Kidney epithelial cell (primary cell): ENCODE measurements around the gene UCK2. TPM values are rescaled to one million over a fixed set of nuclear protein-coding genes. Genes with fewer than 3 reads are reported as not detected.

Source experiments
- DNase-seq: peaks from one replicate; pipeline ENCODE4 v3.0.0-alpha.2; 2010; ENCODE audit warnings: low read depth
- H3K27me3 ChIP-seq: 2 replicates; pipeline ENCODE4 v1.6.0; 2011; ENCODE audit warnings: low read length; ENCODE audit not compliant: control insufficient read depth, insufficient read depth
- H3K36me3 ChIP-seq: 2 replicates; pipeline ENCODE4 v1.5.1; 2011; ENCODE audit warnings: low read length; ENCODE audit not compliant: control insufficient read depth, insufficient read depth
- H3K4me3 ChIP-seq: 2 replicates; pipeline ENCODE4 v1.5.1; 2011; ENCODE audit warnings: low read depth, mild to moderate bottlenecking, control low read depth, low read length
- CTCF ChIP-seq: IDR thresholded peaks from 2 replicates; pipeline ENCODE4 v1.5.1; 2011; ENCODE audit warnings: mild to moderate bottlenecking, moderate library complexity, low read length, control low read depth, inconsistent platforms; ENCODE audit not compliant: insufficient read depth, poor library complexity, severe bottlenecking
- total RNA-seq: library from RNA; depleted of rRNA; stranded (reverse); fragments of >200 nt; gene quantifications from 2 replicates; pipeline ENCODE4 v1.2.3, GENCODE V29; 2015

The UCK2 gene
- total RNA-seq, 1 donor from 2014 or later = 81.9 TPM

DNA sequence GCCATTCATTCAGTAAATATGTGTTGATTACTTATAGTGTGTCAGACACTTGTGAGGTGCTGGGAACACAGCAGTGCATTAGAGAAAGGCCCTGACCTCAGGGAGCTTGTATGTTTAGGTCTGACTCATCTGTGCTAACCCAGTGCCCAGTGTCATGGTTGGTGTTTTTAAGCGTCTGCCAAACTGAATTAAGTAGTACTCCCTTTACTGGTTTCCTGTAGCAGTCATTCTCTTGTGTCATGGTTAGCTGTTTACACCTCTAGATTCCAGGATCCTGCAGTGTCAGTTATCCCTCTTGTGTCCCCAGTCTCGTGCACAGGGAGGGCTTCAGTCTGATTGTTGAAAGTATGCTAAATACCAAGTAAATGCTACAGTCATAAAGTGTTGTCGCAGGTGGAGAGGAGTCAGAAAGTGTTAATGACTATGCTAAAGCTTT, 14.2 kb downstream of the UCK2 start:
- Histone ChIP-seq H3K27me3 (no peaks in the 10 kb centered on the region), H3K4me3 (no peak overlapping the region), H3K36me3 (no peaks in the 10 kb centered on the region)
- DNase-seq = no peak
- no peak for TF ChIP-seq CTCF

GRCh38 chr1:165842023-165842670, 14.7 kb downstream of the UCK2 start:
- H3K27me3 ChIP-seq = no peaks in the 10 kb centered on the region
- H3K4me3 ChIP-seq = no peak overlapping the region
- TF ChIP-seq CTCF = no peak
- H3K36me3 ChIP-seq = no peaks in the 10 kb centered on the region
- DNase-seq = no peak

- Histone ChIP-seq H3K27me3 (no peaks in the 10 kb centered on the region), H3K4me3 (no peak overlapping the region), H3K36me3 (no peaks in the 10 kb centered on the region)
- TF ChIP-seq CTCF = no peak
- DNase-seq = no peak
Observed at GRCh38 chr1:165842671-165843129, 15.3 kb downstream of the UCK2 start.

- H3K27me3 ChIP-seq = no peaks in the 10 kb centered on the region
- no peak for TF ChIP-seq CTCF
- H3K4me3 ChIP-seq = no peak overlapping the region
- DNase-seq = no peak
- no peaks in the 10 kb centered on the region for H3K36me3 ChIP-seq
Observed at GRCh38 chr1:165843304-165843703, 15.9 kb downstream of the UCK2 start.

DNA sequence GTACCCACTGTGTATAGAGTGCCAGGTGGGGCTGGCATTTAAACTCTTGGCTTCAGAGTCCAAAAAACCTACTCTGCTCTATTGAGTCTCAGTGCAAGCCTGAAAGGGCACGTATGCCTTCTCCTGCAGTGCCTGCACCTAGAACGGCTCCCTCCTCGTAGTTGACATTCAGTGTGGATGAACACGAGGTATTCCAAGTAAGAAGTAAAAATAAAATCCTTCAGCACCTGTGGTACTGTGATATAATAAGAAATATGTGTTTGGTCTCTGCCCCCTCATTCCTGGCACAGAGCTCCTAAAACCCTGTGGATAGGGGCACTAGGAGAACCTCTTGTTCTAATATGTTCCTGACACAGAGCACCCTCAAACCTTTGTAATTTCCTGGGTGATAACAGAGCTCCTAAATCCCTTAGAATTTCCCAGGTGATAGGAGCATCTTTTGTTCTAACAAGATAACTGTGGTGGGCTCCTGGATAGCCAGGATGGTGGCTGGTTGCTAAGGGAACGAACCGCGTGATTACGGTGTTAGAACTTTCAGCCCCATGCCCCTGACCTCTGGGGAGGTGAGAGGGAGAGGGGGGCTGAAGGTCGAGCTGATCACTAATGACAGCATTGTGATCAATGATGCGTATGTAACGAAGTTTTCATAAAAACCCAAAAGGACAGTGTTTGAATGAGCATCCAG, 16.8 kb downstream of the UCK2 start:
- Histone ChIP-seq H3K4me3 (no peak overlapping the region), H3K36me3 (no peaks in the 10 kb centered on the region), H3K27me3 (no peaks in the 10 kb centered on the region)
- DNase-seq = no peak
- TF ChIP-seq CTCF = no peak
